NCI-H2227 treated with DMSO at 0.1 percent for 48 hours (cell line): ENCODE measurements around the gene TMEM52B.
"Not testable (repeated sequence)": the region's sequence is repeated elsewhere in the genome, so short reads cannot be mapped to it uniquely, and the experiment has no call there.

Experiments used
- DNase-seq: peaks from one replicate; lab custom pipeline; 2025; lab: John Stamatoyannopoulos, UW

The TMEM52B gene

GRCh38 chr12:10211940-10212738, 33.3 kb downstream of the TMEM52B start:
- DNase-seq, result peak; percentile 43

GRCh38 chr12:10212739-10213131, 33.9 kb downstream of the TMEM52B start, which contains the start of gene GABARAPL1:
Gene GABARAPL1 (plus strand): TSS chr12:10212877. CDS start chr12:10213130, 253 bp downstream.
- peak; percentile 43 for DNase-seq

DNA sequence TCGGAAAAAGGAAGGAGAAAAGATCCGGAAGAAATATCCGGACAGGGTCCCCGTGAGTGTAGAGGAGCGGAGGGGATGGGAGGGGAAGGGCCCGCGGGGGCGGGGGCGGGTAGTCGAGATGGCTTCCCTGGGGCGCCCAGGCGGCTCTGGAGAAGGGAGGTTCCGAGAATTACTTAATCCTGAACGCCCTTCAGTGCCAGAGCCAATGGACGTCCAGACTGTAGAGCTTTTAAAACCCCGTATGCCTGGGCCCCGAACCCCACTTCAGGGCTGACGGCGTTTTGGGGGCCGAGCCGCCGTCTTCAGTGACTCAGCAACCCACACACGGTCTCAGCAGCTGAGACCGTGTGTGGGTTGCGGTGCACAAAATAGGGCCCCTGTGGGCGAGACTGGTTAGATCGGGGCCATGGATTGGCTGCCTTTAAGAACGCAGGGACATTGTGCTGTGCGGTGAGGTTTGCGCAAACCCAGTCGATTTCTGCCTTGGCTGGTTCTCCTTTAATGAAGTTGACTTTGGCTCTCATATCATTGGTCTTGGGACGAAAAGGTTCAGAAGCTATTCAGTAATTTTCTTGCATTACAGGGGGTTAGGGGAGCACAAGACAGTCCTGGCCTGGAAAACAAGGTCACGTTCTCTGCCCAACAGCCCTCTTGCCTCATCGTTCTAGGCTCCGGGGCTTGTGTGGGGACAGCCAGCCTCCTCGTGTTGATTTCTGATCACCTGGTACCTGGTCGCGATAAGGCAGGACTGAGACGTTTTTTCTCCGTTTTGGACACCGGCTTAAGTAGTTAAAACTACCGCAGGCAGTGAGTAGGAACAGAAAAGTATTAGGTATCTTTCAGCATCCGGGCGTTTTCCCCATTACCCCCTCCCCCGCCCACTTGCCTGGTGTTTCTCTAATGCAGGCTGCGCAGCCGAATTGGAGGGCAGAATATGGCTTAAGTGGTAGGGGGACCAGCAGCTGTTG, 34.6 kb downstream of the TMEM52B start:
- no peak for DNase-seq

DNA sequence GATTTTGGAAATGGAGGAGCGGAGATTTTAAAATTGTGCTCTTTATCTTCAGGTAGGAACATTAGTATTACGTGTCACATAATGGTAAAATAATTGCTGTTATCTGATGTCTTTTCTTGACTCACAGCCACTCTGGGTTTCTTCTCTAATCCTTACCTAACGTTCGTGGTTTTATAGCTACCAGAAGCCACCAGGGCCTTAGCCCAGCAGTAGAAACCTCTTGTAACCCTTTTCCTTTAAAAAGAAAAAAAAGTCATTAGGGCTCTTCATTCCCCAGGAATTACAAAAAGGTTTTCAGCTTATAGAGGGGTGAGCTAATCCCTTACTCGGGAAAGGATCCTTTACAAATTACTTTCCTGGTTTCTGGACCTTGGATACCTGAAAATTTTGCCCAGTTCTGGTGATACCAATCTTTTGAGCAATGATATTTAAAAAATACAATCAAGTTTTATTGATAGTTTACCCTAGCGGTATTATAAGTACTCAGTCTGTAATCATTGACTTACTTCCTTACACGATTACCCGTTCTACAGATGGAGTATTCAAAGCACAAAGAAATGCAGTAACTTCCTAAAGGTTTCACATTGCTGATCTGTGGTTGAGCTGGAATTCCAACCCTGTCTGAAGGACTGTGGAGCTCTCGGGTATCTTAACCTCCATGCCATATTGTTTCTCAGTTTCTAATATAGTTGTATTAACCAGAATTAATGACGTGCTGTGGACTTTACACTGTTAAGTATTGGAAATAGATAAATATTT, 35.5 kb downstream of the TMEM52B start:
- DNase-seq, result peak; percentile 7

DNA sequence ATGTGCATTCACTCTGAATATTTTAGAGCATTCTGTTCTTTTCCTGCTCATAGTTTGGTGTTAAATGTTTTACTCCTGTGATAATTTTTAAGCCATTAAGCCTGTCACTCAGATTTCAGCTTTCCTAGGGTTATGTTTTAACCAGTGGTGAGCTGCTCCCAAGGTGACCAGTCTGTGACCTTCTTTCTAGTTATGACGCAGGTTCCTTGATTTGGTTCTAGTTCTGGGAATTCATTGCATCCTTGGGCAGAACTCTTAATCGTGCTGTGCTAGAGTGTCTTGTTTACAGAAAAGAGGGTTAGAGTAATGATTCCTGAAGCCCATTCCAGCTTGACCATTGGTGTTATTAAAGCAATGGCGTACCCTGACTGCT, 36.0 kb downstream of the TMEM52B start:
- no peak for DNase-seq

DNA sequence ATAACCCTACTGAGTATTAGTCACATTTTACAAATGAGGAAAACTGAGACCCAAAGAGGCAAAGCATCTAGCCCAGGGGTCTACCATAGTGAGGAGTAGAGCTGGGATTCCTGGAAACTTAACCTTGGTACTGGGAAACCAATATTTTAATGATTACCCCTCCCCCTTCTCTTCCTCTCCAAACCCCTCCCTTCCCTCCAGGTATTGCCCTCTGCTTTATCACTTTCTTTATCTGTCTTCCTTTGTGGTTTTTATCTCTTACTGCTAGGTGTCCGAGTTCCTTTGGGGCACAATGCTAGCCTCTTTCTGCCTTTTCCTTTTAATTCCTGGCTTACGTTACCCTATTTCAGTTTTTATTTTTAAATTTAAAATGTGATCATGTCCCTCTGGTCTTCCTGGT, 36.6 kb downstream of the TMEM52B start:
- no peak for DNase-seq

DNA sequence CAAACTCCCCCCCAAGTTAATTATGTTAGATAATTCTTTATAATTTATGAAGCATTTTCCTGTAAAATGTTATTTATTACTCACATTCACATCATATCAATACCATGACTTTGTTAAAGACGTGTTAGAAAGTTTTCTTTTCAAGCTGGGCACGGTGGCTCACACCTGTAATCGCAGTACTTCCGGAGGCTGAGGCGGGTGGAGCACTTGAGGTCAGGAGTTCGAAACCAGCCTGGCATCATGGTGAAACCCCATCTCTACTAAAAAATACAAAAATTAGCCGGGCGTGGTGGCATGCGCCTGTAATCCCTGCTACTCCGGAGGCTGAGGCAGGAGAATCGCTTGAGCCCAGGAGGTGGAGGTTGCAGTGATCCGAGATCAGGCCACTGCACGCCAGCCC, 37.1 kb downstream of the TMEM52B start:
- not testable (repeated sequence) for DNase-seq

- no peak for DNase-seq
These were observed 39.2 kb downstream of the TMEM52B start for GRCh38 chr12:10218021-10218420.

DNA sequence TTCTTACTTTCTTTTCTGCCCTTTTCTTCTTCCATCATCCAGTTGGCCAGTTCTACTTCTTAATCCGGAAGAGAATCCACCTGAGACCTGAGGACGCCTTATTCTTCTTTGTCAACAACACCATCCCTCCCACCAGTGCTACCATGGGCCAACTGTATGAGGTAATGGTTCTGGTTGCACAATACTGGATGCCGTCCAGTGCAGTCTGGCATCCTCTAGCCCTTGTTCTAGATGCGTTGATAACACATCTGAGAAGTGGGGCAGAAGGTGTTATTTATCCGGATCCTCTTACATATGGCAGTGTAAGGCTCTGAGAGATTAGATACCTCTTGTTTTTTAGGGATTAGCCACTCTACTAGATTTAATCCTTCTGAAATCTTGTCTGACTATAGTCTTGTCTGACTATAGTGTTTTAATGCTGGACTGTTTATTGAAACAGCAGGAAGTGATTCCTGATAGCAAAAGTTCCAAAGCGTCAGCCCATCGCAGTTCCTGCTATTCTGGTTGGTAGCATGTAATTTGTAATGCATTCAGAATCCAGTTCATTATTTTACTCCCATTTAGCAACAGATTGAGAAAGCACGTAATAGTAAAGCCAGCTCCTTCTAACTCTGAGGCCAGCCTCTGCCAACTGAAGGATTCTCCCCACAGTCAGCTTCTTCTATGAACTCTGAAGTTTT, 41.7 kb downstream of the TMEM52B start:
- no peak for DNase-seq

DNA sequence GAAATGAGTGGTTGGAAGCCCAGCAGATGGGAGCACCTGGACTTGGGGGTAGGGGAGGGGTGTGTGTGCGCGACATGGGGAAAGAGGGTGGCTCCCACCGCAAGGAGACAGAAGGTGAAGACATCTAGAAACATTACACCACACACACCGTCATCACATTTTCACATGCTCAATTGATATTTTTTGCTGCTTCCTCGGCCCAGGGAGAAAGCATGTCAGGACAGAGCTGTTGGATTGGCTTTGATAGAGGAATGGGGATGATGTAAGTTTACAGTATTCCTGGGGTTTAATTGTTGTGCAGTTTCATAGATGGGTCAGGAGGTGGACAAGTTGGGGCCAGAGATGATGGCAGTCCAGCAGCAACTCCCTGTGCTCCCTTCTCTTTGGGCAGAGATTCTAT, 43.0 kb downstream of the TMEM52B start:
- DNase-seq, result no peak

- DNase-seq, result no peak
These were observed 44.4 kb downstream of the TMEM52B start for GRCh38 chr12:10223208-10223607.

- not testable (repeated sequence) for DNase-seq
These were observed 46.6 kb downstream of the TMEM52B start for GRCh38 chr12:10225426-10225825.

GRCh38 chr12:10226086-10226485, 47.3 kb downstream of the TMEM52B start:
- no peak for DNase-seq

DNA sequence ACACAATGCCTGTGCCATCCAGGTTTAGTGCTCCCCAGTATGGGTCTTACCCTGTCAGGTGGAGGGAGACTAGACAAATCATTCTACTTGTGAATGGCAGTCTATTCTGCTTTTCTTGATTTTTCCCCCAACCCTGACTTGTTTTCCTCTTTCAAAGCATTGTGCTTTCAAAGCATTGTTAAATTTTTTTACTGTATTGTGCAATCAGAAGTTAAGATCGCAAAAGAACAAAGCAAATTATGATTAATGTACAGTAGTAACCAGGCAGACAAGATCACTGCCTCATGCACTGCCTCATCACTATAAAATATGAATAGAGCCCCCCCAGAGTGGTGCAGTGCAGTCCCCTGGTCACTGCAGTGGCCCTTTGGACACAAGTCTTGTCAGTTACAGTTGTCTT, 47.9 kb downstream of the TMEM52B start:
- DNase-seq, result no peak

GRCh38 chr12:10227648-10228047, 48.8 kb downstream of the TMEM52B start:
- no peak for DNase-seq

GRCh38 chr12:10234562-10234961, 55.7 kb downstream of the TMEM52B start:
- DNase-seq, result no peak

DNA sequence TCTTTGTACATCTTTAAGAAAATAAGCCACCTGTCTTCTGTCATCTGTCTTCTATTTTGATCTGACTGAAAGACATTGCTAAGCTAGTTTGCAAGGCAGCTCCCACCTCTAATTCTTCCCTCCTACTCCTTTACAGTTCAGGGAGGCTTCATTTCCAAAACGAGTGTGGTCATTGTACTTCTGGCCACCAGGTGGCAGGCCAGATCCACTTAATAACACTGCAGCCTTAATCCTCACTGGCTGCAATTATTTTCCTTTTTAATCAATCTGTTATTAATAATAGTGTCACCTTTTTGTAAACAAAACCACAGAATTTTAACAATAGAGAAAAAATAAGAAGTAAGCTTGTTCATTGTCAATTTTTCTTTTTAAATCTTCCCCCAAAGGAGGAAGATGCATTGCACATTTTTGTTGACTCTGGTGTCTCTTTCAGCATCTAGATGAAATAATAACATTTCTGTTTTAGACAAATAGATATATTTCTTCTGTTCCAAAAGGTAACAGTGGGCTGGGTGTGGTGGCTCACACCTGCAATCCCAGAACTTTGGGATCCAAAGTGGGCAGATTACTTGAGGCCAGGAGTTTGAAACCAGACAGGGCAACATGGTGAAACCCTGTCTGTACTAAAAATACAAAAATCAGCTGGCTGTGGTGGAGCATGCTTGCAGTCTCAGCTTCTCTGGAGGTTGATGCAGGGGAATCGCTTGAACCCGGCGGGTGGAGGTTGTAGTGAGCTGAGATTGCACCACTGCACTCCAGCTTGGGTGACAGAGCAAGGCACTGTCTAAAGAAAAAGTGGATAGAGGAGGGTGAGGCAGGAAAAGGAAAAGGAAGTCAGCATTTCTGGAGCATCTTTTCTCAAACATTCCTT, 57.2 kb downstream of the TMEM52B start:
- DNase-seq, result no peak

DNA sequence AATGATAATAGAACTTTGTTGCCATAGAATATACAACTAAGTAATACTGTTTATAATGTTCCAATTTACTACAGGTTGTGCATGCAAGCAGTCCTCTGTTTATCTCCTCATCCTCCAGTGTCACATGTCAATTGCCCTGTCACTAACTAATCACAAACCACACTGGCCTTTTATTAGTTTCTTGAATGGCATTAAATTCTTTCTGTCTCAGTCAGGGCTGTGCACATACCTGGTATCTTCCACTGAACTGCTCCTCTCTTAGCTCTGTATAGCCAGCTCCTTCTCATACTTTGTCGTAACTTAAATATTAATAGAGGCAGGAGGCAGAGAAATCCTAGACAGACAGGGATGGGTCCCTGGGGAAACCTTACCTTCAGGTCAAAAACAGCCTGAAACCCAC, 57.9 kb downstream of the TMEM52B start:
- DNase-seq, result no peak

- DNase-seq, result no peak
These were observed 59.7 kb downstream of the TMEM52B start for GRCh38 chr12:10238526-10238925.

GRCh38 chr12:10241290-10241689, 62.5 kb downstream of the TMEM52B start:
- DNase-seq, result no peak
